Activated CD4-positive, alpha-beta T cell treated with anti-CD3 and anti-CD28 coated beads, Interleukin-2, amount 10 ng/mL, durations not matched to agents 7 days and 5 days (primary cell): ENCODE data around the gene LPCAT1. TPM values are rescaled to one million over a fixed set of nuclear protein-coding genes. Genes with fewer than 3 reads are reported as not detected.

Experiments used
- CTCF ChIA-PET: fragments of 350-600 bp; sonication (Branson Sonifier 250); formaldehyde crosslinking; loops from one replicate; lab custom pipeline; 2021; ENCODE audit warnings: antibody characterized with exemption; lab: Charles Lee
- POLR2A ChIA-PET: fragments of 350-600 bp; sonication (Branson Sonifier 250); formaldehyde crosslinking; loops from one replicate; lab custom pipeline; 2021; ENCODE audit warnings: antibody characterized with exemption; lab: Charles Lee
- DNase-seq: peaks from one replicate; pipeline ENCODE4 v3.0.0-alpha.2; 2020
- H3K27ac Mint-ChIP-seq: one replicate; pipeline ENCODE4 v1.8.0; 2021; ENCODE audit warnings: mild to moderate bottlenecking, moderate library complexity, mixed read lengths
- H3K27me3 Mint-ChIP-seq: one replicate; pipeline ENCODE4 v1.8.0; 2021; ENCODE audit warnings: mixed read lengths
- H3K36me3 Mint-ChIP-seq: one replicate; pipeline ENCODE4 v1.8.0; 2021; ENCODE audit warnings: low read depth, mixed read lengths
- H3K4me1 Mint-ChIP-seq: one replicate; pipeline ENCODE4 v1.8.0; 2021; ENCODE audit warnings: mixed read lengths
- H3K4me3 Mint-ChIP-seq: one replicate; pipeline ENCODE4 v1.8.0; 2021; ENCODE audit warnings: mild to moderate bottlenecking, moderate library complexity, mixed read lengths
- H3K9me3 Mint-ChIP-seq: one replicate; pipeline ENCODE4 v1.8.0; 2021; ENCODE audit warnings: mixed read lengths
- total RNA-seq, 2 experiments: library from RNA; stranded (reverse); gene quantifications; one replicate each; pipeline ENCODE4 v1.2.3, GENCODE V29; 2021

The LPCAT1 gene
- total RNA-seq, 2 experiments from 2014 or later: 69.5 to 77.0 TPM

DNA sequence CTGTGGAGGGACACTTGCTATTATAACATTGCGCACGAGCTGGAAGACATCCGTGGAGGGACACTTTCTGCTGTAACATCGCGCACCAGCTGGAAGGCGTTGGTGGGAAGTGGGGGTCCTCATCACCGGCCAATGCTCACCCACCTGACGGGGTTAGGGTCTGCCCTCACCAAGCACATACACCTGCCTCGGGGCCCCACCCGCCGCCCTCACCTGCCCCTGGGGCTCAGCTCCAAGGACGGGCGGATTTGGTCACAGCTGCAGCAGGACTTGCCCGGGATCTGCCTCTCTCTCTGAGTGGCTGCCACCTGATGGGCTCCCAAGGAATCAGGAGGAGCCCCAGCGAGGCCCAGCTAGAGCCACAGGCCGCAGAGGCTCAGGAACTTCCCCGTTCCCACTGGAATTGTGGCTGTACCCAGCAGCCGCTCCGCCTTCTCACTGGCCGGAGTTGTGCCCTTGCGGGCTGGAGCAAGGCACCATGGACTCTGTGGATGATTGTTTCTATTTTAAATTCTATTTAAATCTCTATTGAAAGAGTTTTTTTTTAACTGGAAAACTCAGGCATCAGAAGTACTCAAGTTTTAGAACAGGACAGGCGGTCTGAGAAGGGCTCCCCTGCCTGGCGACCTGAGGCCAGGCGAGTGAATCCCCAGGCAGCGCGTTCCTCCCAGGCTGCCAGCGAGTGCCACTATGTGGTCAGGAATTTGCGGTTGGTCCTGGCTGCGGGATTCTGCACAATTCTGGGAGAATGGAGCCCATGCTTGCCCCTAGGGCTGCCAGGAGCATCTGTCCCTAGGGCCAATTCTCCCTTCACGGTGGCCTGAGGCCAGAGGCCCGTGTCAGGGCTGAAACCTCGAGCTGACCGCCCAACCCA, 39.7 kb downstream of the LPCAT1 start:
- H3K4me3 Mint-ChIP-seq: no peak overlapping the region
- ChIA-PET POLR2A (no interaction called here), CTCF (interaction anchor here (0.6 to 1.1 kb wide), 3 partner anchors 10 to 86 kb away, joined by 3 to 4 read pairs (median 4); no protein-coding TSS in a partner anchor)
- peaks cover 10% of the 10 kb centered on the region for H3K36me3 Mint-ChIP-seq
- no peaks in the 10 kb centered on the region for H3K9me3 Mint-ChIP-seq
- no peak for DNase-seq
- H3K4me1 Mint-ChIP-seq: peaks cover 11% of the 10 kb centered on the region
- H3K27ac Mint-ChIP-seq: no peak overlapping the region
- no peaks in the 10 kb centered on the region for H3K27me3 Mint-ChIP-seq

DNA sequence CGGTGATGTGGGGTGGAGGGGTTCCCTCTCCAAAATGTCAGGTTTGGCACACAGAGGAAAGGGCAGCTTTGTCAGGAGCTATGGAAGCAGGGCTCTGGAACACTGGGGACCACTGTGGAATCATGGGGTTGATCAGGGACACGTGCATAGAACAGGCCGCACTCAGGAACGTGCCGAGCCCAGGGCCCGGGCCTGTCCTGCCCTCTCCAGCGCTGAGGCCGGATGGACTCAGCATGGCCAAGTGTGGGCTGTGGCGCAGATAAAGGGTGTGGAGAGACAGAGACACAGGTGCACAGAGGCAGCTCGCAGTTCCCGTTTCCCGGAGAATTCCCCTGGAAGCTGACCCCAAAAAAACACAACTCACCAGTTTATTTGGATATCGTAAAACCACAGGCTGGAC, 40.7 kb downstream of the LPCAT1 start:
- CTCF ChIA-PET: interaction anchor here (0.7 to 1.1 kb wide), 2 partner anchors 9 to 85 kb away, joined by 3 to 4 read pairs; no protein-coding TSS in a partner anchor
- Mint-ChIP-seq H3K36me3 (peaks cover 11% of the 10 kb centered on the region), H3K9me3 (no peaks in the 10 kb centered on the region), H3K27me3 (no peaks in the 10 kb centered on the region), H3K27ac (no peak overlapping the region), H3K4me1 (peaks cover 6% of the 10 kb centered on the region), H3K4me3 (no peak overlapping the region)
- POLR2A ChIA-PET: no interaction called here
- DNase-seq: no peak

DNA sequence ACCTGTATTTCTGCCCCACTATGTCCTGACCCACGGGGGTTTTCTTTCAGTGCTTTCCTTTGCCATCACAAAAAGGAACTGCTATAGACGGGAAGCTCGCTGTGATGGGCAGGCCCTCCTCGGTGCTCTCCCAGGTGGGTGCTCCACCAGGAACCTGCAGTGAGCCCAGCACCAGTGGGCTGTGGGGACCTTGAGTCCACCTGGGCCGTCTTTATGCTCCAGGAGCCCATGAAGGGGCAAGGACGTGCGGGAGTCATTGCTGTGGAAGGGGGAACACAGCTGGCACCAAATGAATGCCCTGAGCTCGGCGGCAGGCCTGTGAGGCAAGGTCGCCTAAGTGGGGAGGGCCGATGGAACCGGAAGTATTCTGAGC, 41.8 kb downstream of the LPCAT1 start:
- Mint-ChIP-seq H3K4me1 (peaks cover 6% of the 10 kb centered on the region), H3K36me3 (peaks cover 7% of the 10 kb centered on the region), H3K27me3 (no peaks in the 10 kb centered on the region), H3K27ac (no peak overlapping the region), H3K4me3 (no peak overlapping the region), H3K9me3 (no peaks in the 10 kb centered on the region)
- ChIA-PET CTCF (no interaction called here), POLR2A (no interaction called here)
- no peak for DNase-seq

DNA sequence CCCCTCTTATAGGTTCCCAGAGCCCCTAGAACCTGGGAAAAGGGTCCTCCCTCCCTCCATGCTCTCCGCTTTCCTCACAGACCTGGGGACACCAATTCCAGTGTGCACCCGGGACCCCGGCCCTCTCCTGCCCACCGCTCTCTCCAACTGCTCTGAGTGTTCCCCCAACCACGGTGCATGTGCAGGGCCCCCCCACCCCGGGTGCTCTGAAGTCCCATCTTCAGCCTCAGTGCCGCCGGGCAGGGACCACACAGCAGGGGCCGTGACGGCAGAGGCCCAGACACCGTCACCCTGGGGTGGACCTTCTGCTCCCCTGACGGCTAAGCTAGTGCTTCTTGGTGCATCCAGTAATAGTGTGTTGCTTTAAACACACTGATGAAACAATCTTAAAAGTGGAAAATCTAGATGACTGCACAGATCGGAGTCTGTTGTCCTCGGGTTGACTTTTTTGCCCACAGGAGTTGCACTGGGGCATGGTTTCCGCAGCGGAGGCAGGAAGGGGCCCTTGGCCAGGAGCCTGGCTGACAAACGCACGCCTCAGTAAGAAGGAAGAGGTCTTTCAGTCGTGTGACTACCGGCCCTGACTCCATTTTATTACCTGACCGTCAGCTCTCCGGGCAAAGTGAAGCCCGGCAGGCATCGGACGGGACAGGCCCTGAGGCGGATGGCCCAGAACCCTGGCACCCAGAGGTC, 42.3 kb downstream of the LPCAT1 start:
- CTCF ChIA-PET: no interaction called here
- no peak for DNase-seq
- peaks cover 9% of the 10 kb centered on the region for H3K36me3 Mint-ChIP-seq
- no peak overlapping the region for H3K4me3 Mint-ChIP-seq
- H3K27me3 Mint-ChIP-seq: no peaks in the 10 kb centered on the region
- H3K4me1 Mint-ChIP-seq: peaks cover 6% of the 10 kb centered on the region
- H3K27ac Mint-ChIP-seq: peak overlapping the region; percentile 6
- POLR2A ChIA-PET: no interaction called here
- no peaks in the 10 kb centered on the region for H3K9me3 Mint-ChIP-seq

DNA sequence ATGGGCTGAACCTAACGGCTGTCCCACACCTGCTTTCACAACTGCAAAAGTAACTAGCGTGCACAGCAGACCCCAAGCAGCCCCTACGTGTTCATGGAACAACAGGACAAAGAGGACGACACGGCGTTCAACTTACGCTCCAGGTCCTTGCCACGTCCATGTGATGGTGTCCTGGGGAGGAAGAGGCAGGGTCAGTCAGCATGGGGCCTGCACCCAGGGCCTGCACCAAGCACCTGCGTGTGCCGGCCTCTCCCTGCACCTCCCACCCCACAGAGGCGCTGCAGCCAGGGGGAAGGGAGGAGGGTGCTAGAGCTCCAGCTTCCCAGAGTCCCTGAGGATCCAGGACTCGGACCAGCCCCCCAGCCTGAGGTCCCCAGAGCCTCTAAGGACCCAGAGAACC, 43.0 kb downstream of the LPCAT1 start:
- H3K27me3 Mint-ChIP-seq: no peaks in the 10 kb centered on the region
- H3K9me3 Mint-ChIP-seq: no peaks in the 10 kb centered on the region
- no peak overlapping the region for H3K27ac Mint-ChIP-seq
- DNase-seq: no peak
- POLR2A ChIA-PET: no interaction called here
- CTCF ChIA-PET: interaction anchor here (1.0 kb wide), 1 partner anchor 164 kb away, joined by 3 read pairs; no protein-coding TSS in a partner anchor
- peaks cover 13% of the 10 kb centered on the region for H3K36me3 Mint-ChIP-seq
- peaks cover 6% of the 10 kb centered on the region for H3K4me1 Mint-ChIP-seq
- no peak overlapping the region for H3K4me3 Mint-ChIP-seq

DNA sequence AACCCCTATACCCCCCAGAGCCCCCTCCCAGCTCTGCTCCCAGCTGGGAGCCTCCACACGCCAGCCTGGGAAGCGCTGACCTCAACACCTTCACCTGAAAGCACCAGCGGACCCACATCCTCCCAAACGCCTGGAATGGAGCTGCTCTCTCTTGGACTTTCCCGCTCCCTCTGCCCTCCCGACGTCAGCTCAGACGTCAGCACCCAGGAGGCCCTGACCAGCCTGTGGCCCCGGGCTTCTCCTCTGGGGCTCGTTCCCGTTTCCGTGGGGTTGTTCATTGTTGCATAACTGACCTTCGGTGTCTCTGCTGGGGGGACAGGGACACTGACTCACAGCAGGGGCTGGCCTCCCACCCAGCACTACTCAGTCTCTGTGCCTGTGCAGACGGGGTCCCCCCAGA, 43.5 kb downstream of the LPCAT1 start:
- Mint-ChIP-seq H3K4me3 (no peak overlapping the region), H3K27ac (no peak overlapping the region)
- POLR2A ChIA-PET: no interaction called here

DNA sequence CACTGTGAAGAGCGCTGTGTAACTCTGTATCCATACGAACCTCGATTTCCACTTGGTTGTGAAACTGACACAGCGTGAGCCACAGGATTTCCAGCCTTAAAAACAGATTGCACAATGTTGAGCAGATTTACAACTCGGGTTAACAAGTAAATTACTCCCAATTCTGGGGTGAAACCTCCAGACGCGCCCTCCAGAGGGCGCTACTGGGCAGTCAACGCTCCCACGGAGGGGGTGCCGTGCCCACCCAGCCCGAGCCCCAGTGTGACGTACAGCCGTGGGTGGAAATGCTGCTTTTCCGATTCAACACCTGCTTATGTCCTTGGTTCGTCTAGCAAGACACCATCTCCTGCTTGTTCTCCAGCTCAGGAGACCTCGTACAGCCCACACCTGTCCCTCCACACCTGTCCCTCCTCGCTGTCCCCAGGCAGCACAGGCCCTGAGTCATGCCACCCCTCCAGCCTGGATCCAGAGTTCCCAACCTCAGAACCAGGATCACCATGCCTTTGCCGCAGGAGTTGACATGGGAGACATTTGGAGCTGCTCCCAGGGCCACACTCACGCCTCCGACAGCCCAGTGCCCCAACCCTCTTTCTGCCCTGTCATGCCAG, 44.1 kb downstream of the LPCAT1 start:
- DNase-seq: peak; percentile 27
- CTCF ChIA-PET: interaction anchor here (1.0 to 1.8 kb wide), 2 partner anchors 13 to 165 kb away, joined by 3 to 5 read pairs; no protein-coding TSS in a partner anchor
- H3K36me3 Mint-ChIP-seq: peaks cover 13% of the 10 kb centered on the region

More for the DNA sequence above, 43.5 kb downstream of the LPCAT1 start:
- Mint-ChIP-seq H3K4me1 (peaks cover 6% of the 10 kb centered on the region), H3K9me3 (no peaks in the 10 kb centered on the region), H3K36me3 (peaks cover 13% of the 10 kb centered on the region), H3K27me3 (no peaks in the 10 kb centered on the region)
- CTCF ChIA-PET: interaction anchor here (1.0 kb wide), 1 partner anchor 165 kb away, joined by 3 read pairs; no protein-coding TSS in a partner anchor
- no peak for DNase-seq

DNA sequence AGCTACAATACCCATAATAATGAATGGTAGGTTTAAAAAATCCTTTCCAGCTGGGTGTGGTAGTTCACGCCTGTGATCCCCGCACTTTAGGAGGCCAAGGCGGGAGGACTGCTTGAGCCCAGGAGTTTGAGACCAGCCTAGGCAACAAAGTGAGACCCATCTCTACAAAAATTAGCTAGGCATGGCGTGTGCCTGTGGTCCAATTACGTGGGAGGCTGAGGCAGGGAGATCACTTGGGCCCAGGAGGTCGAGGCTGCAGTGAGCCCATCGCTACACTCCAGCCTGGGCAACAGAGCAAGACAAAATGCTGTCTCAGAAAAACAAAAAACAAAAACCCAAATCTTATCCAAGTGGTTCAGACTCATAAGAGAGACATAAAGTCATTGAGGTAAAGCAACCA, 44.7 kb downstream of the LPCAT1 start:
- POLR2A ChIA-PET: no interaction called here
- DNase-seq: no peak
- Mint-ChIP-seq H3K27ac (no peak overlapping the region), H3K4me1 (peaks cover 6% of the 10 kb centered on the region), H3K36me3 (peaks cover 13% of the 10 kb centered on the region), H3K27me3 (no peaks in the 10 kb centered on the region), H3K9me3 (no peaks in the 10 kb centered on the region), H3K4me3 (no peak overlapping the region)
- CTCF ChIA-PET: interaction anchor here (1.8 kb wide), 1 partner anchor 13 kb away, joined by 5 read pairs; no protein-coding TSS in a partner anchor

More for the DNA sequence above, 44.1 kb downstream of the LPCAT1 start:
- no peak overlapping the region for H3K27ac Mint-ChIP-seq
- peaks cover 6% of the 10 kb centered on the region for H3K4me1 Mint-ChIP-seq
- no peak overlapping the region for H3K4me3 Mint-ChIP-seq
- no peaks in the 10 kb centered on the region for H3K27me3 Mint-ChIP-seq
- H3K9me3 Mint-ChIP-seq: no peaks in the 10 kb centered on the region
- POLR2A ChIA-PET: no interaction called here

DNA sequence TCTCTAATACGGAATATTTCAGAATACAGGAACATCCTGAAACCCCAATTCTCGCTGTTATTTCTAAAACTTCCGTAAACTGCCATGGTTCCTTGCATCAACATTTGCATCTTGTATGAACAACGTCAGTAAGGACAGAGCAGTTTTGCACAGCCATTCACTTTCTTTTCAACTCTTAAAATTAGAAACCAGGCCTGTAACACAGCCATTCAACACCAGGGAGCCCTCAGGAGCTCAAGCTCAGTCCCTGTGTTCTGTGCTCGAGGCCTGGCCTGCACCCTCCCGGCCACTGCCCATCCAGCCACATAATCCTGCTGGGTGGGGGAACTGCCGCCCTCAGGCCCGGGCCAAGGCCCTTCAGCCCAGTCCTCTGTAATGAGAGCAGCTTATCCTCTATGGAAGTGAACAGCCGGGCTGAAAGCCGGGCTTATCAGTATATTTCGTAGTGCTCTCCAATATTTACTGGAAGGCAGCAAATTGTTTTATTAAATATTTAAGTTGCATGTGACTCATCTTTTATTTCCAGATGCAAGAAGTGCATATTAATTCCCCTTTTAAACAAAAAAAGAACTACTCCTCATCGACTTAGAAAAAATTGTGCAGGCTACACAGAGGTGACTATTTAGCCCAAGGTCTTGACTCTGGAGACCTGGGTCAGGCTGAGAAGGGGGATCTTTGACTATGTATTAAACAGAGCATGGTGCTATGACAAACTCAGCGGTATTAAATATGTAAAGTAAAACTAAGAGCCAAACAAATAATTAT, 45.3 kb downstream of the LPCAT1 start:
- DNase-seq: no peak
- Mint-ChIP-seq H3K27me3 (no peaks in the 10 kb centered on the region), H3K27ac (no peak overlapping the region), H3K36me3 (peaks cover 13% of the 10 kb centered on the region), H3K9me3 (no peaks in the 10 kb centered on the region), H3K4me1 (peaks cover 6% of the 10 kb centered on the region), H3K4me3 (no peak overlapping the region)
- POLR2A ChIA-PET: no interaction called here
- CTCF ChIA-PET: interaction anchor here (1.8 kb wide), 1 partner anchor 14 kb away, joined by 5 read pairs; no protein-coding TSS in a partner anchor

DNA sequence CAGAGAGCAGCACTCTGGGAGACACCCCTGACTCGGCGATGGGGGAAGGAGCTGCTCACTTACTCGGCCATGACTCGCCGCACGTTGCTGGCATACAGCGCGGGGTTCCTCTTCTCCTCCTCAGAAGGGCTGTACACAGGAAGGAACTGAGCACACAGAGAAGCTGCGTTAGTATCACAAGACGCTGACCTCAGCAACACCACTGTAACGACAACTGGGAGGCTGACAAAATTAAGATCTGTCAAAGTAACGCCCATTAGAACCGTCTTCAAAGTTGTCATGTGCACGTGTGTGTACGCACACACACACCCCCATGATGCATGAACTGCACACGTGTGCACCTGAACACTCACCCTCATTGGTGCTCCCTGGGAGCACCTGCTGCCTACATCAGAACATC, 46.4 kb downstream of the LPCAT1 start:
- Mint-ChIP-seq H3K36me3 (peaks cover 13% of the 10 kb centered on the region), H3K9me3 (no peaks in the 10 kb centered on the region), H3K4me3 (no peak overlapping the region), H3K27ac (no peak overlapping the region), H3K4me1 (peaks cover 6% of the 10 kb centered on the region), H3K27me3 (no peaks in the 10 kb centered on the region)
- DNase-seq: no peak
- CTCF ChIA-PET: no interaction called here
- POLR2A ChIA-PET: no interaction called here

DNA sequence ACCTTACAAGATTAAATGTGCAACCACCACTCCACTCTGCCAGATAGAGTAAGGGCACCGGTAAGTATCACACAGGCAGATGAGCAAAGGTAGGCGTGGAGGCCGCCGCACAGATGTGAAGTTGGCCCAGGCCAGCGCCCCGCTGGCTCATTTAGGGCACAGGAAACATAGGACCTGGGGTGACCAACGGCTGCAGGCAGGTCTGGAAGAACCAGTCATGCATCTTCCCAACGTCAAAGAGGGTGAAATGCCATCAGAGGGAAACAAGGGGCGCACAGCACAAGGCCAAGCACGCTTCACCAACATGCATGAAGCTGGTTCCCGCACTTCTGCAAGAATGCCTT, 46.8 kb downstream of the LPCAT1 start:
- Mint-ChIP-seq H3K27ac (no peak overlapping the region), H3K4me3 (no peak overlapping the region), H3K36me3 (peaks cover 13% of the 10 kb centered on the region), H3K4me1 (peaks cover 4% of the 10 kb centered on the region), H3K9me3 (no peaks in the 10 kb centered on the region), H3K27me3 (no peaks in the 10 kb centered on the region)
- ChIA-PET POLR2A (no interaction called here), CTCF (no interaction called here)
- no peak for DNase-seq

DNA sequence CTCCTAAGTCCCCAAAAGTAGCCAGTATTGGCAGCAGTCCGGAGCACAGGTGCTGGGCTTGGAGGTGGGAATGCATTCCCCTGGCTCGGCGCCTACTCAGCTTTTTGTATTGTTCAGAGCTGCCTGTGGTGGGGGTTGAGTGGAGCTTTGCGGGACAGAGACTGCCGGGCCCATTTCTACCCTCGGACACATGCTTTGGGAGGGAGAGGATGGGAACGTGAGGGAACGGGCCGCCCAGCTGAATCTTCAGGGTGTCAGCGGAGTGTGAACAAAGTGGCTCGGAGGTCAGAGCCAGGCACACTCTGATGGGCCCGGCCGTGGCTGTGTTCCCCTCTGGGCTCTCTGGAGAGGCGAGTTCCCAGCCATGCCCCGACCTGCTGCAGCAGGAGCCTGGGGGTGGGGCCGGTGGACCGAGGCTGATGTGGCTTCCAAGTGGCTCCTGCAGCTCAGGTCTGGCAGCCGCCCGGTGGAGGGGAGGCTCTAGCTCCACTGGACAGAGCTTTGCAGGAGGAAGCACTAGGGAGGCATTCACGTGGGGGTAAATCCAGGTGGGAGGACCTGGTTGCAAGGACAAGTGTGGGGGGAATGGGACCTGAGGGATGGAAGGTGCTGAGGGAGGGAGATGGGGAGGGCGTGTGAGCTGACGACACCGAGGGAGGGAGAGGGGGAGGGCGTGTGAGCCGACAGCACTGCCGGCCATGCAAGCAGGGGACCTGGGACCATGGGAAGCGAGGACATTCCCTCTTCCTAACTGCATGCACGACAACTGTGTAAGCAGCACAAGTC, 47.4 kb downstream of the LPCAT1 start:
- Mint-ChIP-seq H3K4me1 (peaks cover 2% of the 10 kb centered on the region), H3K9me3 (no peaks in the 10 kb centered on the region), H3K4me3 (no peak overlapping the region), H3K27me3 (no peaks in the 10 kb centered on the region), H3K27ac (peak overlapping the region; percentile 46), H3K36me3 (peaks cover 13% of the 10 kb centered on the region)
- no peak for DNase-seq
- ChIA-PET CTCF (no interaction called here), POLR2A (no interaction called here)
